OCI-LY1 (cell line): ENCODE measurements around the gene SP100.

Experiments
- H2AFZ ChIP-seq: fragments of 200-600 bp; sonication (generic), shearing (Covaris generic); 2 replicates; pipeline ENCODE4 v1.6.0; 2014; ENCODE audit warnings: antibody characterized with exemption, mild to moderate bottlenecking, low read length
- H3F3A ChIP-seq: fragments of 200-600 bp; sonication (generic), shearing (Covaris generic); 2 replicates; pipeline ENCODE4 v1.6.0; 2014; ENCODE audit warnings: mild to moderate bottlenecking, antibody characterized with exemption, low read length, moderate library complexity; ENCODE audit not compliant: insufficient read depth
- H3K27ac ChIP-seq: fragments of 200-600 bp; sonication (generic); 2 replicates; pipeline ENCODE4 v1.5.1; 2014; ENCODE audit warnings: low read length, mixed run types, mild to moderate bottlenecking, low read depth; ENCODE audit not compliant: poor library complexity, severe bottlenecking
- H3K27me3 ChIP-seq: fragments of 200-600 bp; sonication (generic); 2 replicates; pipeline ENCODE4 v1.6.0; 2014; ENCODE audit warnings: antibody characterized with exemption, mild to moderate bottlenecking, low read length, moderate library complexity; ENCODE audit not compliant: insufficient read depth
- H3K36me3 ChIP-seq: fragments of 200-600 bp; sonication (generic); 2 replicates; pipeline ENCODE4 v1.6.1; 2014; ENCODE audit warnings: mild to moderate bottlenecking, antibody characterized with exemption, low read length, moderate library complexity, mixed read lengths; ENCODE audit not compliant: insufficient read depth
- H3K4me1 ChIP-seq: fragments of 200-600 bp; sonication (generic); 2 replicates; pipeline ENCODE4 v1.5.1; 2014; ENCODE audit warnings: mild to moderate bottlenecking, low read length, moderate library complexity; ENCODE audit not compliant: insufficient read depth, severe bottlenecking
- H3K4me2 ChIP-seq: fragments of 200-600 bp; sonication (generic), shearing (Covaris generic); 2 replicates; pipeline ENCODE4 v1.6.1; 2014; ENCODE audit warnings: low read length
- H3K4me3 ChIP-seq: fragments of 200-600 bp; sonication (generic); 2 replicates; pipeline ENCODE4 v1.5.1; 2014; ENCODE audit warnings: low read length, low read depth, mild to moderate bottlenecking, mixed read lengths; ENCODE audit not compliant: poor library complexity, severe bottlenecking
- H3K79me2 ChIP-seq: fragments of 200-600 bp; shearing (Covaris generic); 2 replicates; pipeline ENCODE4 v1.6.1; 2016; ENCODE audit warnings: mixed run types, low read length, mixed read lengths; ENCODE audit not compliant: insufficient read depth
- H3K9ac ChIP-seq: fragments of 200-600 bp; sonication (generic), shearing (Covaris generic); 2 replicates; pipeline ENCODE4 v1.6.1; 2014; ENCODE audit warnings: mild to moderate bottlenecking, low read length, mixed read lengths
- H3K9me2 ChIP-seq: fragments of 200-600 bp; sonication (generic), shearing (Covaris generic); 2 replicates; pipeline ENCODE4 v1.6.1; 2014; ENCODE audit warnings: low read depth, mild to moderate bottlenecking, low read length, mixed read lengths
- H3K9me3 ChIP-seq: fragments of 200-600 bp; shearing (Covaris generic); 2 replicates; pipeline ENCODE4 v1.6.1; 2014; ENCODE audit warnings: low read length, mixed read lengths
- H4K20me1 ChIP-seq: fragments of 200-600 bp; sonication (generic), shearing (Covaris generic); 2 replicates; pipeline ENCODE4 v1.6.0; 2016; ENCODE audit warnings: mild to moderate bottlenecking, low read length; ENCODE audit not compliant: insufficient read depth
- CTCF ChIP-seq: fragments of 200-600 bp; sonication (generic), shearing (Covaris generic); IDR thresholded peaks from 2 replicates; pipeline ENCODE4 v1.5.1; 2017; ENCODE audit warnings: mild to moderate bottlenecking, antibody characterized with exemption, low read length, moderate library complexity, mixed read lengths
- EZH2 ChIP-seq: fragments of 200-600 bp; sonication (generic), shearing (Covaris generic); IDR thresholded peaks from 2 replicates; pipeline ENCODE4 v1.8.0; 2017; ENCODE audit warnings: borderline replicate concordance, mixed run types, mild to moderate bottlenecking, antibody characterized with exemption, low read length, moderate library complexity, mixed read lengths

The SP100 gene

GRCh38 chr2:230417436-230417835 lies 1.4 kb downstream of the SP100 start:
- Histone ChIP-seq H3K4me3 (peak overlapping the region; percentile 75), H3K9ac (peak overlapping the region; percentile 72), H3K4me1 (peaks cover 55% of the 10 kb centered on the region), H3K27ac (peak overlapping the region; percentile 93), H3F3A (no peaks in the 10 kb centered on the region), H3K9me3 (no peaks in the 10 kb centered on the region), H3K36me3 (peaks cover 9% of the 10 kb centered on the region; the same call in 1 of the 2 replicates), H3K27me3 (no peaks in the 10 kb centered on the region), H3K79me2 (peaks cover 60% of the 10 kb centered on the region), H2AFZ (no peak overlapping the region), H3K4me2 (peak overlapping the region; percentile 79), H4K20me1 (no peaks in the 10 kb centered on the region), H3K9me2 (no peaks in the 10 kb centered on the region)
- TF ChIP-seq CTCF (no peak), EZH2 (no peak)

- peak overlapping the region; percentile 72 for H3K9ac ChIP-seq
- no peaks in the 10 kb centered on the region for H3F3A ChIP-seq
- H3K9me2 ChIP-seq: no peaks in the 10 kb centered on the region
- no peak overlapping the region for H2AFZ ChIP-seq
- H3K36me3 ChIP-seq: peaks cover 12% of the 10 kb centered on the region
- peak overlapping the region; percentile 79 for H3K4me2 ChIP-seq
- H3K9me3 ChIP-seq: no peaks in the 10 kb centered on the region
- peaks cover 70% of the 10 kb centered on the region for H3K79me2 ChIP-seq
- H4K20me1 ChIP-seq: no peaks in the 10 kb centered on the region
- peaks cover 46% of the 10 kb centered on the region for H3K4me1 ChIP-seq
- TF ChIP-seq EZH2: no peak
- peak overlapping the region; percentile 75 for H3K4me3 ChIP-seq
- H3K27me3 ChIP-seq: no peaks in the 10 kb centered on the region
- peak overlapping the region; percentile 93 for H3K27ac ChIP-seq
Measured at GRCh38 chr2:230418341-230419016, 2.5 kb downstream of the SP100 start.

DNA sequence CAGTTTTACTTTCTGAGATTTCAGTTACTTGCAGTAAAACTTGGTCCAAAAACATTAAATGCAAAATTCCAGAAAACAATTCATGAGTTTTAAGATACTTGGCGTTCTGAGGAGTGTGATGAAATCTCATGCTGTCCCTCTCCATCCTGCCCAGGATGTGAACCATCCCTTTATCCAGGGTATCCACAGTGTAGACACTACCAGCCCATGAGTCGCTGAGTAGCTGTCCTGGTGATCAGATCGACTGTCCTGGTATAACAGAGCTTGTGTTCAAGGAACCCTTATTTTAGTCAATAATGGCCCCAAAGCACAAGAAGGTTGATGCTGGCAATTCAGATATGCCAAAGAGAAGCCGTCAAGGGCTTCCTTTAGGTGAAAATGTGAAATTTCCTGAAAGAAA lies 3.2 kb downstream of the SP100 start:
- Histone ChIP-seq H3K27me3 (no peaks in the 10 kb centered on the region), H4K20me1 (no peaks in the 10 kb centered on the region), H3K4me2 (peak overlapping the region; percentile 79), H3K4me3 (peak overlapping the region; percentile 75), H3K9me2 (no peaks in the 10 kb centered on the region), H3K79me2 (peaks cover 77% of the 10 kb centered on the region), H3K9ac (peak overlapping the region; percentile 72; the same call in 1 of the 2 replicates), H3K4me1 (peaks cover 40% of the 10 kb centered on the region), H3K36me3 (peaks cover 16% of the 10 kb centered on the region), H3F3A (no peaks in the 10 kb centered on the region), H3K9me3 (no peaks in the 10 kb centered on the region), H3K27ac (peak overlapping the region; percentile 29), H2AFZ (no peak overlapping the region)
- no peak for TF ChIP-seq CTCF
- TF ChIP-seq EZH2: no peak

GRCh38 chr2:230422149-230422548 lies 6.1 kb downstream of the SP100 start:
- Histone ChIP-seq H3K4me2 (no peak overlapping the region), H3K79me2 (peaks cover 96% of the 10 kb centered on the region)

More at GRCh38 chr2:230422149-230422548, 6.1 kb downstream of the SP100 start:
- Histone ChIP-seq H3K36me3 (peaks cover 29% of the 10 kb centered on the region), H3K27me3 (no peaks in the 10 kb centered on the region), H4K20me1 (no peaks in the 10 kb centered on the region), H2AFZ (no peak overlapping the region), H3F3A (no peaks in the 10 kb centered on the region), H3K27ac (no peak overlapping the region), H3K9me2 (no peaks in the 10 kb centered on the region), H3K4me3 (no peak overlapping the region), H3K4me1 (peaks cover 33% of the 10 kb centered on the region), H3K9ac (no peak overlapping the region), H3K9me3 (no peaks in the 10 kb centered on the region)
- TF ChIP-seq EZH2: no peak
